Testis (tissue), 2 donors: ENCODE results near the gene PODXL2.

ENCODE experiments used
- CTCF ChIP-seq, 3 experiments: fragments of 450-650 bp in 2 of 3; fragments of 200-600 bp in 1 of 3; sonication (generic) in 1 of 3; IDR thresholded peaks; one replicate each; pipeline ENCODE4 v1.5.1; 2016 to 2019; ENCODE audit warnings: antibody characterized with exemption in 3 of 3, mild to moderate bottlenecking in 2 of 3, moderate library complexity in 1 of 3
- POLR2A ChIP-seq: fragments of 450-650 bp; IDR thresholded peaks from one replicate; pipeline ENCODE4 v1.6.1; 2017; ENCODE audit warnings: antibody characterized with exemption, mild to moderate bottlenecking, moderate library complexity

GRCh38 chr3:127674790-127675189, 45.8 kb downstream of the PODXL2 start:
- TF ChIP-seq CTCF (IDR thresholded peaks at IDR 0.05) (no peak), POLR2A (no peak)
